Common myeloid progenitor, CD34-positive (primary cell): ENCODE measurements around the gene FAM117A.
"Not testable (repeated sequence)": the region's sequence is repeated elsewhere in the genome, so short reads cannot be mapped to it uniquely, and the experiment has no call there.

ENCODE experiments used
- CTCF ChIA-PET: fragments of 350-600 bp; sonication (Branson Sonifier 250); formaldehyde crosslinking; loops from one replicate; lab custom pipeline; 2021; ENCODE audit warnings: antibody characterized with exemption; lab: Charles Lee
- POLR2A ChIA-PET: fragments of 350-600 bp; sonication (Branson Sonifier 250); formaldehyde crosslinking; loops from one replicate; lab custom pipeline; 2021; ENCODE audit warnings: antibody characterized with exemption; lab: Charles Lee
- DNase-seq, 3 donors: peaks; one replicate each; pipeline versions ENCODE4 v3.0.0 to v3.0.0-alpha.2; 2013
- H3K27ac ChIP-seq, 2 experiments: 1 replicate in 1 of 2; 2 replicates in 1 of 2; pipeline ENCODE4 v1.7.0; 2013; ENCODE audit warnings: inconsistent platforms in 2 of 2, low read length in 2 of 2, mild to moderate bottlenecking in 2 of 2, low read depth in 1 of 2, moderate library complexity in 1 of 2; ENCODE audit not compliant: severe bottlenecking in 2 of 2, insufficient read depth in 1 of 2, poor library complexity in 1 of 2
- H3K27me3 ChIP-seq, 5 experiments: replicated peaks in 2 of 5; 1 replicate in 3 of 5; 2 replicates in 2 of 5; pipeline versions ENCODE4 v1.6.1 to v1.7.0; 2013; ENCODE audit warnings: low read length in 4 of 5, mild to moderate bottlenecking in 2 of 5, moderate library complexity in 2 of 5, inconsistent platforms in 1 of 5; ENCODE audit not compliant: insufficient read depth in 5 of 5, control insufficient read depth in 4 of 5
- H3K36me3 ChIP-seq, 4 experiments: 1 replicate in 2 of 4; 2 replicates in 2 of 4; pipeline versions ENCODE4 v1.6.1 to v1.7.0; 2013; ENCODE audit warnings: low read length in 3 of 4, control low read depth in 1 of 4, mild to moderate bottlenecking in 1 of 4; ENCODE audit not compliant: control insufficient read depth in 4 of 4, insufficient read depth in 4 of 4
- H3K4me1 ChIP-seq, 4 experiments: 1 replicate in 3 of 4; 2 replicates in 1 of 4; pipeline versions ENCODE4 v1.6.1 to v1.7.1; 2013; ENCODE audit warnings: low read length in 3 of 4, mild to moderate bottlenecking in 3 of 4, control low read depth in 1 of 4, inconsistent platforms in 1 of 4, moderate library complexity in 1 of 4; ENCODE audit not compliant: control insufficient read depth in 4 of 4, insufficient read depth in 4 of 4; ENCODE audit errors: control extremely low read depth in 1 of 4
- H3K4me3 ChIP-seq, 7 experiments: 1 replicate in 4 of 7; 2 replicates in 3 of 7; pipeline versions ENCODE4 v1.5.1 to v1.7.0; 2013; ENCODE audit warnings: mild to moderate bottlenecking in 7 of 7, low read length in 6 of 7, moderate library complexity in 6 of 7, inconsistent platforms in 2 of 7, low read depth in 2 of 7, control low read depth in 1 of 7; ENCODE audit not compliant: insufficient read depth in 4 of 7, control insufficient read depth in 1 of 7; ENCODE audit errors: extremely low read depth in 1 of 7
- H3K9me3 ChIP-seq, 5 experiments: 1 replicate in 4 of 5; 2 replicates in 1 of 5; pipeline versions ENCODE4 v1.6.1 to v1.7.1; 2013; ENCODE audit warnings: low read length in 4 of 5, mild to moderate bottlenecking in 2 of 5, inconsistent platforms in 1 of 5, low read depth in 1 of 5, moderate library complexity in 1 of 5; ENCODE audit not compliant: control insufficient read depth in 4 of 5, insufficient read depth in 2 of 5; ENCODE audit errors: control extremely low read depth in 1 of 5
- WGBS: methylation state at CpG from one replicate; pipeline ENCODE4 v1.1.5; 2013; ENCODE audit not compliant: insufficient coverage; 5-methylcytosine and 5-hydroxymethylcytosine counted together

Gene FAM117A

GRCh38 chr17:49676276-49676868 lies 87.6 kb downstream of the FAM117A start:
- peak; percentile 94 to 97 (median 97) for DNase-seq
- peak overlapping the region; percentile 98 for H3K27ac ChIP-seq
- H3K9me3 ChIP-seq = no peaks in the 10 kb centered on the region
- H3K36me3 ChIP-seq = peaks cover 0 to 8% (median 3%) of the 10 kb centered on the region in 4 experiments
- no peaks in the 10 kb centered on the region for H3K27me3 ChIP-seq
- 27% methylated on average over 1 of the region's 5 CpGs for WGBS
- peaks cover 22 to 38% (median 24%) of the 10 kb centered on the region in 4 experiments for H3K4me1 ChIP-seq
- H3K4me3 ChIP-seq = peak overlapping the region in 6 of 7 experiments; percentile 68 to 89 (median 73)
- CTCF ChIA-PET = interaction anchor here (0.7 to 1.5 kb wide), 3 partner anchors 19 to 79 kb away, joined by 3 to 7 read pairs (median 3); no protein-coding TSS in a partner anchor
- POLR2A ChIA-PET = no interaction called here

GRCh38 chr17:49674507-49674906 lies 89.4 kb downstream of the FAM117A start:
- Histone ChIP-seq H3K9me3 (no peaks in the 10 kb centered on the region), H3K4me1 (peaks cover 20 to 41% (median 25%) of the 10 kb centered on the region in 4 experiments), H3K27ac (peak overlapping the region; percentile 41 to 98), H3K4me3 (no peak overlapping the region), H3K36me3 (peaks cover 0 to 8% (median 3%) of the 10 kb centered on the region in 4 experiments), H3K27me3 (no peaks in the 10 kb centered on the region)
- ChIA-PET CTCF (interaction anchor here (0.6 to 1.1 kb wide), 2 partner anchors 22 to 34 kb away, joined by 3 read pairs; no protein-coding TSS in a partner anchor), POLR2A (no interaction called here)
- no peak for DNase-seq

GRCh38 chr17:49673679-49674078 lies 90.3 kb downstream of the FAM117A start:
- POLR2A ChIA-PET = not testable (repeated sequence)
- peaks cover 20 to 41% (median 25%) of the 10 kb centered on the region in 4 experiments for H3K4me1 ChIP-seq

GRCh38 chr17:49670641-49671040 lies 93.3 kb downstream of the FAM117A start:
- Histone ChIP-seq H3K36me3 (peaks cover 0 to 11% (median 6%) of the 10 kb centered on the region in 4 experiments), H3K4me3 (no peak overlapping the region), H3K27ac (no peak overlapping the region), H3K27me3 (no peaks in the 10 kb centered on the region), H3K4me1 (peaks cover 6 to 21% (median 8%) of the 10 kb centered on the region in 4 experiments), H3K9me3 (no peaks in the 10 kb centered on the region)
- no peak for DNase-seq
- POLR2A ChIA-PET = no interaction called here
- CTCF ChIA-PET = interaction anchor here (0.8 to 1.7 kb wide), 3 partner anchors 11 to 72 kb away, joined by 3 read pairs; no protein-coding TSS in a partner anchor
- no CpG with 5 or more reads among the region's 4 CpGs for WGBS

More at GRCh38 chr17:49673679-49674078, 90.3 kb downstream of the FAM117A start:
- H3K9me3 ChIP-seq, H3K27me3 ChIP-seq, CTCF ChIA-PET, DNase-seq, H3K4me3 ChIP-seq, H3K36me3 ChIP-seq: not testable (repeated sequence)
- WGBS = 100% methylated on average over 2 of the region's 6 CpGs
- peak overlapping the region in 1 of 2 experiments; percentile 98 for H3K27ac ChIP-seq

GRCh38 chr17:49670002-49670401 lies 93.9 kb downstream of the FAM117A start:
- ChIA-PET CTCF (interaction anchor here (1.7 kb wide), 1 partner anchor 12 kb away, joined by 3 read pairs; no protein-coding TSS in a partner anchor), POLR2A (no interaction called here)
- Histone ChIP-seq H3K4me3 (no peak overlapping the region), H3K4me1 (peaks cover under 1 to 15% (median 3%) of the 10 kb centered on the region in 4 experiments), H3K27me3 (no peaks in the 10 kb centered on the region), H3K27ac (peak overlapping the region in 1 of 2 experiments; percentile 12), H3K36me3 (peaks cover 0 to 12% (median 4%) of the 10 kb centered on the region in 4 experiments), H3K9me3 (no peaks in the 10 kb centered on the region)
- DNase-seq = no peak
- WGBS = no CpG with 5 or more reads among the region's 1 CpG

GRCh38 chr17:49667854-49668253 lies 96.1 kb downstream of the FAM117A start:
- WGBS = no CpG with 5 or more reads among the region's 2 CpGs
- Histone ChIP-seq H3K4me3 (no peak overlapping the region), H3K27ac (no peak overlapping the region), H3K27me3 (no peaks in the 10 kb centered on the region), H3K4me1 (peaks cover 0 to 5% (median 3%) of the 10 kb centered on the region in 4 experiments), H3K9me3 (no peaks in the 10 kb centered on the region), H3K36me3 (peaks cover 0 to 24% (median 4%) of the 10 kb centered on the region in 4 experiments)
- ChIA-PET POLR2A (no interaction called here), CTCF (interaction anchor here (1.3 kb wide), 1 partner anchor 9 kb away, joined by 5 read pairs; no protein-coding TSS in a partner anchor)
- DNase-seq = no peak

- CTCF ChIA-PET = interaction anchor here (1.9 kb wide), 1 partner anchor 14 kb away, joined by 5 read pairs; no protein-coding TSS in a partner anchor
- Histone ChIP-seq H3K4me3 (no peak overlapping the region), H3K27ac (no peak overlapping the region), H3K27me3 (no peaks in the 10 kb centered on the region), H3K4me1 (no peaks in the 10 kb centered on the region), H3K36me3 (peaks cover 0 to 24% (median 7%) of the 10 kb centered on the region in 4 experiments), H3K9me3 (no peaks in the 10 kb centered on the region)
- POLR2A ChIA-PET = interaction anchor here (0.9 kb wide), 1 partner anchor 8 kb away, joined by 8 read pairs; no protein-coding TSS in a partner anchor
- no peak for DNase-seq
- 93% methylated on average over 2 of the region's 3 CpGs for WGBS
These were observed 99.2 kb downstream of the FAM117A start for GRCh38 chr17:49664706-49665211.
